AG09309 (cell line): ENCODE results near the gene ATP6V1E1.

Experiments used
- DNase-seq: peaks from one replicate; pipeline ENCODE4 v3.0.0-alpha.2; 2010; ENCODE audit warnings: low read depth
- H3K4me3 ChIP-seq: 2 replicates; pipeline ENCODE4 v1.5.1; 2011; ENCODE audit warnings: mild to moderate bottlenecking, low read depth, low read length, moderate library complexity; ENCODE audit not compliant: control insufficient read depth
- CTCF ChIP-seq: IDR thresholded peaks from 2 replicates; pipeline ENCODE4 v1.5.1; 2011; ENCODE audit warnings: mild to moderate bottlenecking, low read depth, low read length, inconsistent platforms; ENCODE audit not compliant: insufficient read depth, control insufficient read depth; ENCODE audit errors: missing control alignments

Gene ATP6V1E1

GRCh38 chr22:17612057-17612456 is 16.5 kb downstream of the ATP6V1E1 start:
- H3K4me3 ChIP-seq = no peak overlapping the region
- DNase-seq = no peak
- no peak for TF ChIP-seq CTCF

DNA sequence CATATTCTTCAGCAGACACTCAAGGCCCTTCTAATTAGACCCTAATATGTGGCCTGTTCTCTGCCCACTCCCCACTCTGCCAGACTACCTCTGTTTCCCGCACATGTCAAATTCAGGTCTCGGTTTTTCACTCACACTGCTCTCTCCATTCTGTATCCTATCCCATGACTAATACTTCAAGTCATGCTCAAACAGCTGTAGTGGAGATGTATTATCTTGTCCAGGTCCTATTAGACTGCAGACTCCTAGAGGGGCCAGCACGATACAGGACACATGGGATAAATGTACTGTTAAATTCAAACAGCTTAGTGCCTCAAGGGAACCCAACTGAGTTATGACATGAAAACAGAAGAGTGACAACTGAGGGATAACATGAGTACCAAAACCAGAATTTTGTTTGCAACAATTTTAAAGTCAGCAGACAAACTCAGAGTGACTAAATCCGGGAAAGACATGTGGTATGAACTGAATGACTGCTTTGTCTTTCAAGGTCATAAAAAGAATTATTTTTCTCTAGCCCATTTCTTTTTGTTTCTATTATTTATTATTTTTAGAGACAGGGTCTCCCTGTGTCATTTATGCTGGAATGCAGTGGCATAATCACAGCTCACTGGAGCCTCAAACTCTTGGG is 20.5 kb downstream of the ATP6V1E1 start:
- TF ChIP-seq CTCF = no peak
- H3K4me3 ChIP-seq = no peak overlapping the region
- DNase-seq = no peak

GRCh38 chr22:17606496-17606895 is 22.1 kb downstream of the ATP6V1E1 start:
- DNase-seq = no peak
- TF ChIP-seq CTCF = no peak
- H3K4me3 ChIP-seq = no peak overlapping the region

DNA sequence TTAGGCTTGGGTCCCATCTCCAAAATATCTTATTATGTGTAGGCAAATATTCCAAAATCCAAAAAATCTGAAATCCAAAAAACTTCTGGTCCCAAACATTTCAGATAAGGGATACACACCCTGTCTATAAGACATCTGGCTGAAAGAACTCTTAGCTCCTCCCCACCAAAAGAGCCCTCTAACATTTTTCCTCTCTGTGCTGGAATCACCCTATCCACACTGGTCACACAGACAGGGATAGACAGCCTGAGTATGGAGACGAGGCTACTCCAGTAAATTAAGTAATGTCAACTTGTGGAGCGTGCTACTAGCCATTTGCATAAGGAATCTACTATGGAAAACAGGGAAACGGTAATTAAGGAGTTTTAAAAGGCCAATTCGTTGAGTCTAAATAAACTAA is 24.9 kb downstream of the ATP6V1E1 start:
- no peak for TF ChIP-seq CTCF
- no peak for DNase-seq
- no peak overlapping the region for H3K4me3 ChIP-seq

DNA sequence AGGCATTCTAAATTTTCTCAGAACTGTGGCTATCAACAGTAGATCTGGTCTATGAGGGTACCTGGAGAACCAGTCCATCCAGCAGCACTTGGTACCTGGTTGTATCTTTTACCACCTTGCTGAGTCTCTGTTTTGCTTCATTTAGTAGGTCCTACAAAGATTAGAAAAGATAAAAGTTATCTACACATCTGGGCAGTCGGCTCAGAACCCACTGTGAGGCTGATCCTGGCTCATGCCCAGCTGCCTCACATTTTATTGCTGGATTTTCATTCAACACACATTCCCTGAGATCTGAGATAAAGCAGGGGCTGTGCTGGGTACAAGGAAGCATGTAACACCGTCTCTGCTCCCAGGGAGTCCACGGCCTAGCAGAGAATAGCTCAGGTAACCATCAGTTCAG is 27.5 kb downstream of the ATP6V1E1 start:
- H3K4me3 ChIP-seq = no peak overlapping the region
- TF ChIP-seq CTCF = no peak
- DNase-seq = no peak

GRCh38 chr22:17598318-17598717 is 30.2 kb downstream of the ATP6V1E1 start:
- TF ChIP-seq CTCF = no peak

DNA sequence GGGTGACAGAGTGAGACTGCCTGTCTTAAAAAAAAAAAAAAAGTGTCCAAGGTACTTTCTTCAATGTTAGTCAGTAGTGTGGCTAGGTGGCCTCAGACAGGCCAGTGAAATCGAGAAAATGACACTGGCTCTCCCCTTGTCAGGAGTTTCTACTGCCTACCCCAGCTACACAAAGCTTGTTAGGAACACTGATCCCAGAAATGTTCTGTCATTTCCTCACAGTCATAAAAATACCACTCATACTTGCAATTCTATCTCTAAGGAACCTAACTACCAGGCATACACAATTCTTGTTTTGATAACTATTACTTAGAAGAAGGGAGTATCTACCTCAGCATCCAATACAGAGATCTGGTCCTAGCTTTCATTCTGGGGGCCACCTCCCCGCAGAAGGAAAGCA is 31.3 kb downstream of the ATP6V1E1 start:
- no peak for TF ChIP-seq CTCF
- H3K4me3 ChIP-seq = no peak overlapping the region
- no peak for DNase-seq

More at GRCh38 chr22:17598318-17598717, 30.2 kb downstream of the ATP6V1E1 start:
- no peak overlapping the region for H3K4me3 ChIP-seq
- no peak for DNase-seq
